ENCODE measurements around the gene CDK5.

The CDK5 gene

DNA sequence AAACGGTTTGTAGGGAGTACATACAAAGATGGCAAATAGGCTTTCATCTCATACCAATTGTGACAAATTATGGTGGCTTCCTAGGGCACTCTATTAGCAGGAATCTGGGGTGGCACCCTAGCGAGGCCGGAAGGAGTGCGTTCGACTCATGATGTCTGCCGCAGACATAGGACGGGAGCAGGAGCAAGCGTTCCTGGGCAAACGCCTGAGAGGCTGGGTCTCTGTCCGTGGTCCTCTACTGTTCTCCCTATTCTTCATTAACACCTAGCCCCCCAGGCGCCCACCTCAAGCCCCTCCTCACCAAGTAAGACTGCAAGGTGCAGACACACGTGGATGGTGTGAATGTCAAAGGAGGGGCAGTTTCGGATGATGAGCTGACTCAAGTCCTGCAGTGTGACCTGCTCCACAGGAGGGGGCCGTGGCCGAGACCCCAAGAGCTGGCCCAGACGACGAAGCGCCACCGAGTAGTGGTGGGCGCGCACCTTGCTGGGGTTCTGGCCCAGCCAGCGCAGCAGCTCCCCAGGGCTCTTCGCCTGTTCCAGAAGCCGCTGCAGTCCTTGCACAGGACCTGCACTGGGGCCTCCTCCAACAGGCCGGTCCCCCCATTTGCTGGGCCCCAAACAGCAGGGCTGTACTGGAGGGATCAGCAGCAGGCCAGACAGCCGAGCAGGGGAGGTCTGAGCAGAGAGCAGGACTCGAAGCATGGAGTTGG, 21.7 kb upstream of the CDK5 start:
- peak overlapping the region; percentile 95 for H3K4me3 ChIP-seq (ENCODE audit: low read depth, low read length)
- peaks cover 29% of the 10 kb centered on the region for H3K4me1 ChIP-seq (ENCODE audit: control insufficient read depth, insufficient read depth, low read length)
- peaks cover 17% of the 10 kb centered on the region for H3K36me3 ChIP-seq (ENCODE audit: control insufficient read depth, insufficient read depth, low read length)
- peaks cover 6% of the 10 kb centered on the region; the same call in 1 of the 2 replicates for H3K27me3 ChIP-seq (ENCODE audit: control insufficient read depth, insufficient read depth, low read length)
- peak overlapping the region; percentile 91; the same call in 1 of the 2 replicates for H3K9ac ChIP-seq (ENCODE audit: low read depth, low read length)
- H3K27ac ChIP-seq (ENCODE audit: low read depth, low read length) = no peak overlapping the region
- no peaks in the 10 kb centered on the region for H3K9me3 ChIP-seq (ENCODE audit: control insufficient read depth, insufficient read depth, low read length)

GRCh38 chr7:151078233-151079040, 20.7 kb upstream of the CDK5 start:
- Histone ChIP-seq H3K27ac (ENCODE audit: low read depth, low read length) (no peak overlapping the region), H3K36me3 (ENCODE audit: control insufficient read depth, insufficient read depth, low read length) (peaks cover 26% of the 10 kb centered on the region), H3K27me3 (ENCODE audit: control insufficient read depth, insufficient read depth, low read length) (no peaks in the 10 kb centered on the region), H3K4me1 (ENCODE audit: control insufficient read depth, insufficient read depth, low read length) (peaks cover 26% of the 10 kb centered on the region), H3K4me3 (ENCODE audit: low read depth, low read length) (0 out of 2 replicates have a peak overlapping the region, but pooled peaks have one; percentile 20), H3K9me3 (ENCODE audit: control insufficient read depth, insufficient read depth, low read length) (no peaks in the 10 kb centered on the region), H3K9ac (ENCODE audit: low read depth, low read length) (no peak overlapping the region)

DNA sequence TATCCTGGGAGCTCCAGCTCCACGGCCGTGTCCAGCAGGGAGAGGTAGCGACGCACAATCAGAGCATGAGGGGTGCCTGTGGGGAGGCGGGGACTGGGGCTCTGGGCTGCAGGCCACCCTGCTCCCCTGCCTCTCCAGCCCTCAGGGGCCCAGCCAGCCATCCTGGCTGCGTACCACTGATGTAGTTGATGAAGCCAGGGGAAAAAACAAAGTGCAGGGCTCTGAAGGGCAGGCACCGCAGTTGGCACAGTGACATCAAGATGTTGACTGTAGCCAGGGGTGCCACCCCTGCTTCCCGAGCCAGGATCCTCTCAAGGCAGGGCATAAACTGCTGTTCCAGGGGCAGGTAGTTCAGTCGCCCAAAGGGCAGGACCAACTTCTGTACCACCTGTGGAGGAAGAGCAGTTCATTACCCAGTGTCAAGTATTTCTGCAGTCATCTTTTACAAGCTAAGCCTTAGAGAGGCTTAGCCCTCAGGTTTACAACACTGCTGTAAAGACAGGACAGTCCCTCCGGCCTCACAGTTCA, 20.1 kb upstream of the CDK5 start:
- no peak overlapping the region for H3K4me3 ChIP-seq (ENCODE audit: low read depth, low read length)
- no peak overlapping the region for H3K27ac ChIP-seq (ENCODE audit: low read depth, low read length)
- H3K9me3 ChIP-seq (ENCODE audit: control insufficient read depth, insufficient read depth, low read length) = no peaks in the 10 kb centered on the region
- peaks cover 26% of the 10 kb centered on the region for H3K4me1 ChIP-seq (ENCODE audit: control insufficient read depth, insufficient read depth, low read length)
- no peak overlapping the region for H3K9ac ChIP-seq (ENCODE audit: low read depth, low read length)
- no peaks in the 10 kb centered on the region for H3K27me3 ChIP-seq (ENCODE audit: control insufficient read depth, insufficient read depth, low read length)
- H3K36me3 ChIP-seq (ENCODE audit: control insufficient read depth, insufficient read depth, low read length) = peaks cover 32% of the 10 kb centered on the region

DNA sequence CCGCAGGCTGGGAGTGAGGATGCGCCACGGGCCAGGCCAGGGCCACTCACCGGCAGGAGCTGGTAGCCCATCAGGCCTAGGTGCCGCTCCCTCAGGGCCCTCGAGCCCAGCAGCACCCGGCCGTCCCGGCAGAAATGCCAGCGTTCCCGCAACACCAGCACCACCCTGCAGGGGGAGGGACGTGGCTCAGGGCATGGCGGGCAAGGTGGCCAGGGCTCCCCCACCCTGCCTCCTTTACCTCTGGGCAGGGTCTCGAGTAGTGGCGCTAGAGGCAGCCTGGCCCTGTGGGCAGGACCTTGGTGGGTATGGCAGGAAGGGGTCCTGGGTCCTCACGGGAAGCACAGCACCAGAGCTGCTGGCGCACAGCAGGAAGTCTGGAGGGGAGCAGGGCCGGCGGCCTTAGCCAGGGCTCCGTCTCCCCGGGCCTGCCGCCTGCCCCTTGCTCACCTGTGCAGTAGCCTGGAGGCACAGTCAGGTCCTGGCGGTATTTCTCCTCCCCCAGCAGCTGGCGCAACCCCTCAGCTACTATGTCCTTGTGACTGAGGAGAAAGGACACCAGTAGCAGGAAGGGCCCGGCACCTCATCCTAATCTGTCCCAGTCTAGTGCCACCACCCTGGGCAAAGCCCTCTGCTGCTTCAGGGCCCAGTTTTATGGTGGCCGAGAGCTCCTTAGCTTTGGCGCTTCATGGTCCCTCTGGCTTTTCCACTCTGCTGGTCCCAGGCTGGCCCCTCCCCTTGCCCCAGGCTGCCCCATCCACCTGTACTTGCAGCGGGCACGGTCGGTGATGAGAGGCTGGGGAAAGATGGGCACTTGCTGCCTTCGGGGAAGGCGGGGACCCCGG, 19.4 kb upstream of the CDK5 start:
- H3K27ac ChIP-seq (ENCODE audit: low read depth, low read length) = no peak overlapping the region
- H3K36me3 ChIP-seq (ENCODE audit: control insufficient read depth, insufficient read depth, low read length) = peaks cover 38% of the 10 kb centered on the region

DNA sequence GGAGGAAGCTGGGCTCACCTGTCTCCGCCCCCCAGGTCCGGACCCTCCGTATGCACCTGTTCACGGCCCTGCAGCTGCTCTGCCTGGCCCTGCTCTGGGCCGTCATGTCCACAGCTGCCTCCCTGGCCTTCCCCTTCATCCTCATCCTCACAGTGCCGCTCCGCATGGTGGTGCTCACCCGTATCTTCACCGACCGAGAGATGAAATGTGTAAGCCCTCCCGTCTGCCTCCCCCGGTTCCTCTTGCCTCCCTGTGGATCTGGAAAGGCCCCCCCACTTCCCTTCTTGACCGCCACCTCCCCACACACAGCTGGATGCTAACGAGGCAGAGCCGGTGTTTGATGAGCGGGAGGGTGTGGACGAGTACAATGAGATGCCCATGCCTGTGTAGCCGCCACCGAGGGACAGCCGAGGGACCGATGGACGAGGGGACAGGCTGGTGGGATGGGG, 18.3 kb upstream of the CDK5 start:
- no peak overlapping the region for H3K4me3 ChIP-seq (ENCODE audit: low read depth, low read length)
- no peaks in the 10 kb centered on the region for H3K9me3 ChIP-seq (ENCODE audit: control insufficient read depth, insufficient read depth, low read length)
- H3K9ac ChIP-seq (ENCODE audit: low read depth, low read length) = no peak overlapping the region
- no peak overlapping the region for H3K27ac ChIP-seq (ENCODE audit: low read depth, low read length)
- H3K27me3 ChIP-seq (ENCODE audit: control insufficient read depth, insufficient read depth, low read length) = no peaks in the 10 kb centered on the region
- H3K36me3 ChIP-seq (ENCODE audit: control insufficient read depth, insufficient read depth, low read length) = peaks cover 49% of the 10 kb centered on the region
- peaks cover 13% of the 10 kb centered on the region for H3K4me1 ChIP-seq (ENCODE audit: control insufficient read depth, insufficient read depth, low read length)

More for the DNA sequence above, 19.4 kb upstream of the CDK5 start:
- H3K9ac ChIP-seq (ENCODE audit: low read depth, low read length) = no peak overlapping the region
- H3K4me3 ChIP-seq (ENCODE audit: low read depth, low read length) = no peak overlapping the region
- no peaks in the 10 kb centered on the region for H3K27me3 ChIP-seq (ENCODE audit: control insufficient read depth, insufficient read depth, low read length)
- no peaks in the 10 kb centered on the region for H3K9me3 ChIP-seq (ENCODE audit: control insufficient read depth, insufficient read depth, low read length)
- H3K4me1 ChIP-seq (ENCODE audit: control insufficient read depth, insufficient read depth, low read length) = peaks cover 20% of the 10 kb centered on the region

GRCh38 chr7:151075662-151075971, 17.9 kb upstream of the CDK5 start:
- Histone ChIP-seq H3K4me3 (ENCODE audit: low read depth, low read length) (no peak overlapping the region), H3K9me3 (ENCODE audit: control insufficient read depth, insufficient read depth, low read length) (no peaks in the 10 kb centered on the region), H3K27me3 (ENCODE audit: control insufficient read depth, insufficient read depth, low read length) (no peaks in the 10 kb centered on the region), H3K4me1 (ENCODE audit: control insufficient read depth, insufficient read depth, low read length) (peaks cover 13% of the 10 kb centered on the region), H3K27ac (ENCODE audit: low read depth, low read length) (no peak overlapping the region), H3K9ac (ENCODE audit: low read depth, low read length) (no peak overlapping the region), H3K36me3 (ENCODE audit: control insufficient read depth, insufficient read depth, low read length) (peaks cover 53% of the 10 kb centered on the region)

DNA sequence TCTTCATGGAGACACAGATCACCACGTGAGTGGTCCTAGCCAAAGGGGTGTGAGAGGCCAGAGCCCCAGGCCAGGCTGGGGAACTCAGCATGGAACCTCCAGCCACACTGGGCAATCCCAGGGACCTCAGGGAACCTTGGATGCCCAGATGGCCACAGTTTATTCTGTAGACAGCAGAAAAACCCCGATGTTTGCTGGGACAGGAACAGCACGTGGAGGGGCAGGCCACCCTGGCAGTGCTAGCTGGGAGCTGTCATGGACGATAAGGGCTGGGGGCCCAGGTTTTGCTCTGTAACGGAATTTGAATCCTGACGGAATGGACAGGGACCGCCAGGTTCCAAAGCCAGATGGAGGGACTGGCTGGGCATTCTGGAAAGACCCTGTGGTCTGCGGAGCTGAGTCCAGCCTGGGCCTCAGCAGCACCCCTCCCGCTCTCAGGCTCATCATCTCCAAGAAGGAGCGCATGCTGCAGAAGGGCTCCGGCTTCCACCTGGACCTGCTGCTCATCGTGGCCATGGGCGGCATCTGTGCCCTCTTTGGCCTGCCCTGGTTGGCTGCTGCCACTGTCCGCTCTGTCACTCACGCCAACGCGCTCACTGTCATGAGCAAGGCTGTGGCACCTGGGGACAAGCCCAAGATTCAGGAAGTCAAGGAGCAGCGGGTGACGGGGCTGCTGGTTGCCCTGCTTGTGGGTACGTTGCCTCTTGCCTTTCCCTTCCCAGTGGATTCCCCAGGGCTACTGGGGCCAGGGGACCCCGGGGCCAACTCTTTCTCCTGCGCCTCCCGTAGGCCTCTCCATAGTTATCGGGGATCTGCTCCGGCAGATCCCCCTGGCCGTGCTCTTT, 17.3 kb upstream of the CDK5 start:
- H3K36me3 ChIP-seq (ENCODE audit: control insufficient read depth, insufficient read depth, low read length) = peaks cover 58% of the 10 kb centered on the region
- H3K9ac ChIP-seq (ENCODE audit: low read depth, low read length) = no peak overlapping the region
- H3K4me3 ChIP-seq (ENCODE audit: low read depth, low read length) = no peak overlapping the region
- no peak overlapping the region for H3K27ac ChIP-seq (ENCODE audit: low read depth, low read length)
- H3K9me3 ChIP-seq (ENCODE audit: control insufficient read depth, insufficient read depth, low read length) = no peaks in the 10 kb centered on the region
- H3K27me3 ChIP-seq (ENCODE audit: control insufficient read depth, insufficient read depth, low read length) = no peaks in the 10 kb centered on the region
- H3K4me1 ChIP-seq (ENCODE audit: control insufficient read depth, insufficient read depth, low read length) = peaks cover 13% of the 10 kb centered on the region

- peaks cover 69% of the 10 kb centered on the region for H3K36me3 ChIP-seq (ENCODE audit: control insufficient read depth, insufficient read depth, low read length)
- H3K9me3 ChIP-seq (ENCODE audit: control insufficient read depth, insufficient read depth, low read length) = no peaks in the 10 kb centered on the region
- H3K4me3 ChIP-seq (ENCODE audit: low read depth, low read length) = no peak overlapping the region
- H3K27ac ChIP-seq (ENCODE audit: low read depth, low read length) = no peak overlapping the region
- no peaks in the 10 kb centered on the region for H3K27me3 ChIP-seq (ENCODE audit: control insufficient read depth, insufficient read depth, low read length)
- no peak overlapping the region for H3K9ac ChIP-seq (ENCODE audit: low read depth, low read length)
- peaks cover 4% of the 10 kb centered on the region for H3K4me1 ChIP-seq (ENCODE audit: control insufficient read depth, insufficient read depth, low read length)
These were observed 16.3 kb upstream of the CDK5 start for GRCh38 chr7:151073990-151074389.

- H3K9ac ChIP-seq (ENCODE audit: low read depth, low read length) = no peak overlapping the region
- peaks cover 93% of the 10 kb centered on the region for H3K36me3 ChIP-seq (ENCODE audit: control insufficient read depth, insufficient read depth, low read length)
- no peaks in the 10 kb centered on the region for H3K9me3 ChIP-seq (ENCODE audit: control insufficient read depth, insufficient read depth, low read length)
- no peaks in the 10 kb centered on the region for H3K27me3 ChIP-seq (ENCODE audit: control insufficient read depth, insufficient read depth, low read length)
- H3K4me1 ChIP-seq (ENCODE audit: control insufficient read depth, insufficient read depth, low read length) = peaks cover 7% of the 10 kb centered on the region
- no peak overlapping the region for H3K4me3 ChIP-seq (ENCODE audit: low read depth, low read length)
- H3K27ac ChIP-seq (ENCODE audit: low read depth, low read length) = no peak overlapping the region
These were observed 13.6 kb upstream of the CDK5 start for GRCh38 chr7:151071032-151071866.
